GM19023 (cell line): ENCODE results near the gene ASIC2.

Source experiments
- ATAC-seq: cut with Tn5 transposase; IDR thresholded peaks from one replicate; pipeline ENCODE4 v1.9.1; 2021; ENCODE audit warnings: mild to moderate bottlenecking, moderate library complexity; ENCODE audit not compliant: unreplicated experiment

The ASIC2 gene

DNA sequence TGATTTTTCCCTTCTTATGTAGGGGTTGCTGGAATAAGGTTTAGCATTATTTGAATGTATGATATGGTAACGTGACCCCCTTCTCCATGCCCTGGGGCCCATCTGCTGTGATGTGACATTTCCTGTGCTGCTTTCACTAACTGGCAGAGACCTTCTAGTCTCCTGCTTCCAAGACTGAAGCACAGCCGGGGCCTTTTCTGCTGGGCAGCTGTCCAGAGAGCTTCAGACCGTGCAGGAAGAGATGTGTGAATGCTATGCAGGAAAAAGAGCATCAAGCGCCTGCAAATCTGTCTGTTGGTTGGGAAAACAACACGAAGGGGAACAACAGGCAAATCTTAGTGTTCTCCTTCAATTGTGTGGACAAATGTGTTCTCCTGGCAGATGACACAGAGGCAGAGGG is 173.0 kb downstream of the ASIC2 start:
- no peak for ATAC-seq

- ATAC-seq = no peak
Measured at GRCh38 chr17:33118391-33119075, 174.6 kb downstream of the ASIC2 start.

DNA sequence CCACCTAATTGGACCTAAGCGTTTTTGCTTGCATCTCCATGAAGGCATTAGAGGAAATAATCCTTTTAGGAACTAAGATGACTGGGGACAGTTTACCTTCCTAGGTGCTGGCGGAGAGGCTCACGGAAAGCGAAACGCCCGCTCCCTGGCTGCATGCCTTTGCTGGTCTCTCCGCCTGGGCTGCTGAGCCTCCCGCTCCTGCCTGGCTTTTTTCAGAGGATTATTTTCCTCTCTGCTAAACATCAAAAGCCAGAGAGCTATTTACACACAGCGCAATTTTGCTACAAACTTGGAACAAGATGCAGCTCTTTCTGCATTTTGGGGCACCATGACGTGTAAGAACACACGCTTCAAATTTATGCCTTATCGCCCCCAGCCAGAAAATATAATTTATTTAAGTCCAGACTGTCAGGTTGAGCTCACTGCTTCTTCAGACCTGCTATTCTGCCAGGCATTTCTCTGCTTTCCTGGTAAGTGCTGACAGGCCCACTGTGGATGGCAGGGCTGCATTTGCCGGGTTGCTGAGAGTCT is 177.0 kb downstream of the ASIC2 start:
- ATAC-seq = no peak

- ATAC-seq = no peak
Measured at GRCh38 chr17:33115366-33115765, 177.7 kb downstream of the ASIC2 start.

GRCh38 chr17:33113991-33114370 is 179.1 kb downstream of the ASIC2 start:
- no peak for ATAC-seq

DNA sequence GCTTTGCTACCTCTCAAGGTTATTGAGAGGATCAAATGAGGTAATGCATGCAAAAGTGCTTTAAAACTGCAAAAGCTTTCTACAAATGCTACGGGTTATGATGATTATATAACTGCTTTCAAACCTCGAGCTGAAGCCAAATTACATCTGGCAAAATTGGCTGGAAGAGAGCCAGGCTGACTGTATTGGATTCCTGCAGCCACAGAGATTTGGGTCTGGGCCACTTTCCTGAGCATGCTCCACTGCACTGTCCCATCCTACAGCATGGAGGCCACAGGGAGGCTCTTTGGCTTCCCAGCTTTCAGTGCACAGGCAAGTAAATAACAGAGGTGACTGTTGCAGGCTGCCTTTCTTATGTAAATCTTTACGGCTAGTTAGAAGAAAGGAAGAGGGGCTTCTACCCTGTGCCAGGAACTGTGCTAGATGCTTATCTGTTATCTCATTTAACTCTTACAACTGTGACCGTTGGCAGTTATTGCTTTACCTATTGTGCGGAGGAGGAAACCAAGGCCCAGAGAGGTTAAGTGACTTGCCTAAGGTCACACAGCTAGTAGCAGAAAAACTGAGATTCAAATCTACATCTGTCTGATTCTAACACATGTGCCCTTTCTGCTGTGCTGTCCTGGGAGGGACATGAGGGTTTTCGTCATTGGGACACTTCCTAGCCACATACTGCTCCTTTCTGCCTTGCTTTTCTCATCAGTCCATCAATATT is 179.7 kb downstream of the ASIC2 start:
- ATAC-seq = no peak

DNA sequence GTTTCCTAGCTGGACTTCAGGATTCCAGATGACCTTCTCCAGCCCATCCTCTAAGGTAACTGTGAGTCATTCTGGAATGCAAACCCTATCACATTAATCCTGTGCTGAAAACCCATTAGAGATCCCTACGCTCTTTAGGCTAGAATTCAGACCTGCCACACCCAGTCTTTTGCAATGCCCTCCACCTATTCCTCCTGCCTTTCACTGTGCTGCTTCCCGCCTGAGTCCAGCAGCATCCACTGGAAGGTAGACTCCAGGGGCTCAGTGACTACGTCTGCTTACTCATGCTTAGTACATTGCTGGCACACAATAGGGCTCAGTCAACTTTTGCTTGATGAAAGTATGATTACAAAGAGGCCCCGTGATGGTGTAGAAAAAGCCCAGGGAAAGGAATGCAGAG is 180.3 kb downstream of the ASIC2 start:
- no peak for ATAC-seq

- ATAC-seq = no peak
Measured at GRCh38 chr17:33109336-33110072, 183.6 kb downstream of the ASIC2 start.

DNA sequence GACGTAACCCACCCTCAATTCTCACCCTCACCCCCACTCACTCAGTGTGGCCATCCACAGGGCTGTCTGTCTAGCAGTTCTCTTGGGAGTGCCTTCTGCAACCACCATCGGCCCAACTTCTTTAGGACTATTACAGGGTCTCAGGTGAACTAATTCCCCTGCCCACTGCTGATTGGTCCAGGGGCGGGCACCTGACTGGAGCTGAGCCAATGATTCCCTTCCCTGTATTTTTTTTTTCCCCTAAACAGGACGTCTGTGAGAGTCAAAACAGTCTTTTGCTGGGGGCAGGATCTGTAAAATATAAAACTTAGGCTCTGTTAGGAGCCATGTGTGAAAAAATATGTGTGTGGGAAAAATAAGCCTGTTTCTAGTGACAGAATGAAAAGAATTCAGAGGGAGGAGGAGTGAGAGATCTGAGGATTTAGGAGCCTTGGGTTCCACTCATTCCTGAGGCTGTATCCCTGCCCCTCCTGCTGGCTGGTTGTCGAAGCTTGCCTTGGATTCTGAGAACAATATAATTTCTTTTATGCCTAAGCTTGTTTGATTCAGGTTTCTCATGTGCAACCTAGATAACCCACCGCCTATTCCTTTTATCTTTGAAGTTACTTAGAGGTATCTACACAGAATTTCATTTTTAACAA is 186.4 kb downstream of the ASIC2 start:
- ATAC-seq = no peak

DNA sequence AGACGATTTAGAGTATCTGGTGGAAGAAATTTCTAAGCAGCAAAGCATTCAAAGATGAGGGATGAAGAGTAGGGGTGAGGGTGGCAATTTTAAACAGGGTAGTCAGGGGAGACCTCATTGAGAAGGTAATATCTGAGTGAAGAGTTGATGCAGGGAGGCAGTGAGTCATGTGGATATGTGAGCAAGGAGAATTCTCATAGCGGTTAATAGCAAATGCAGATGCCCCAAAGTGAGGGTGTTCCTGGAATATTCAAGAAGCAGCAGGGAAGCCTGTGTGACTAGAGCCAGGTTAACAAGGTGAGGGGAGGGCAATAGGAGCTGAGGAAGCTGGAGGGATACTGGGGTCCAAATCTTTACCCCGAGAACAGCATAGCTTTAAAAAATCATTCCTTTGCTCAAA is 187.2 kb downstream of the ASIC2 start:
- no peak for ATAC-seq

- no peak for ATAC-seq
Measured at GRCh38 chr17:33099906-33100305, 193.2 kb downstream of the ASIC2 start.

DNA sequence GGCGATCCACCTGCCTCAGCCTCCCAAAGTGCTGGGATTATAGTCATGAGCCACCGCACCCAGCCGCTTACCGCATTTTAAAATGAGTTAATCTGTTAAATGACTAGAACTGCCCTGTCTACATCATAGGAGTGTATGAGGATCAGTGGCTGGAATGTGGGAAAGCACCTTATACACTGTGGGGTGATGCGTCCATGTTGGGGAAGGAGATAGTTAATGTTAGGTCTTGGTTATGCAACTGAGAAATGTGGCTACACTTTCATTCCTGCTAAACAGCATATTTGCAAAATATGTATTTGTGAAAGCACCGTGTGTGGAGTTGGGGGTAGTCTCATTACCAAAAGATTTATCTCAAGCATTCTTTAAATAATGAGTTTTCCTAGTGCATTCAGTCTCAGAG is 193.8 kb downstream of the ASIC2 start:
- no peak for ATAC-seq

DNA sequence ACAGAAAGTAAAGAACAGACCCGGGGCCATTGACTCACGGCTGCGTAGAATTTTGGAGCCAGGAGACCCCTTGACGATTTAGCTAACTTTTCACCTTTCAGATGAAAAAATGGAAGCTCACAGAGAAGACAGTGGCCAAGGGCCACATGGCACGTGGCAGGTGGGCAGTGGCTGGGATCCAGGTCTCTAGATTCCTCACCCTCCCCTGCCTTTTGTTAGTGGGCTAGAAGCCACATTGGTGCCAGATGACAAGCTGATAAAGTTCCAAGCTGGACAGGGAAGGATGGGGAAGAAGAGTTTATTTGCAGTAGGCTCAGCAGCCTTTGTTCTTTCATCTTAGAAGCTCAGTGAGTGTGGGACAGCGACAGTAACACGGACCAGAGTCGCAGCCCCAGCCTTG is 195.7 kb downstream of the ASIC2 start:
- no peak for ATAC-seq

GRCh38 chr17:33096161-33096560 is 196.9 kb downstream of the ASIC2 start:
- ATAC-seq = no peak

DNA sequence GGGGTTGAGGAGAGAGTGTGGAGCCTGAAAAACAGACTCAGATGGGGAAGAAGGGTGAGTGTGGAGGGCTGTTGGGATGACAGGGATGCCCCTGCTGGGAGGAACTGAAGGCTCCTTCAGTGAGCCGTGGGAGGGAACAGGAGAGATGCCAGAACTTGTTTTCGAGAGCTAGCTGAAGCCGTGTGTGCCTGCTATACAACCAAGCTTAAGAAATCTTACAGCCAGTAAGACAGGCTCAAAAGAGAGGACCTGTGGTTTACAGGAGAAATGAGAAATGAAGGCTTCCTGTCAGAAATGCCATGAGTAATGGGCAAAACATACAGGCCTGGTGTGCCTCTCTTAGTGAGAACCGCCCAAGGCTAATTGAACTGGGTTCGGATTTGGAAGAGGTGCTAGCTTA is 201.8 kb downstream of the ASIC2 start:
- ATAC-seq = no peak

GRCh38 chr17:33090806-33091205 is 202.3 kb downstream of the ASIC2 start:
- ATAC-seq = no peak

DNA sequence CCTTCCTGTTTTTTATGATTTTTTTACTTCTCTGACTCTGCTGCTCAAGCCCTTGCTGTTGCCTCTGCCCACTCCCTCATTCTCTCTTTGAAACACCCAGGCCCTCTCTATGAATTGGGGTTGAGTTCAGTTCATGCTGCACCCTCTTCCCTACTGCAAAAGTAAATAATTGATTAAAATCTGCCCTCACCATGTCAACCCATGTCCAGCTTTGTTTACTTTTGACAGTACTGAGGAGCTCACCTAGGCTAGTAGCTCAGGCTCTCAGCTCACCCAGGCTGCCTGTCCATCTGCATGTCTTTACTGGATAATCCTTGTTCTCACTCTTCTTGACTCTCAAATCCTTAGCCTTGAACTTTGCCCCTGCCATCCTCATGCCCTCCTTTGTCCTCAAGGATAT is 206.2 kb downstream of the ASIC2 start:
- ATAC-seq = no peak

- ATAC-seq = no peak
Measured at GRCh38 chr17:33086041-33086440, 207.1 kb downstream of the ASIC2 start.

DNA sequence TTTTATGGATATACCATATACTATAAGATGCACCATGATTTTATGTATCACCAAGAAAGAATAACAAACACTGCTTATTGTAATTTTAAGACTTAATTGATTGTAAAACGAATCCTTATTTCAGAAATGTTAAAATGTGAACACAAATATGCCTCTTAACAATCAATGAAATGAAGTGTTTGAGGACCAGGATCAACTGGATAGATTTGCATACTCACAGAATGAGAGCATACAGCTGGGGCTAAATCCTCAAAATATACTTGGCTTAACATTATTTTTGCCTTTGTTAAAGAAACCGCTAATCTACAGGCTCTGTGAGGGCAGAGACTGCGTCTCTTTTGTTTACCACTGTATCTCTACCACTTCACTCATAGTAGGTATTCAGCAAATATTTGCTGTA is 207.8 kb downstream of the ASIC2 start:
- ATAC-seq = no peak

- no peak for ATAC-seq
Measured at GRCh38 chr17:33084755-33085154, 208.3 kb downstream of the ASIC2 start.

DNA sequence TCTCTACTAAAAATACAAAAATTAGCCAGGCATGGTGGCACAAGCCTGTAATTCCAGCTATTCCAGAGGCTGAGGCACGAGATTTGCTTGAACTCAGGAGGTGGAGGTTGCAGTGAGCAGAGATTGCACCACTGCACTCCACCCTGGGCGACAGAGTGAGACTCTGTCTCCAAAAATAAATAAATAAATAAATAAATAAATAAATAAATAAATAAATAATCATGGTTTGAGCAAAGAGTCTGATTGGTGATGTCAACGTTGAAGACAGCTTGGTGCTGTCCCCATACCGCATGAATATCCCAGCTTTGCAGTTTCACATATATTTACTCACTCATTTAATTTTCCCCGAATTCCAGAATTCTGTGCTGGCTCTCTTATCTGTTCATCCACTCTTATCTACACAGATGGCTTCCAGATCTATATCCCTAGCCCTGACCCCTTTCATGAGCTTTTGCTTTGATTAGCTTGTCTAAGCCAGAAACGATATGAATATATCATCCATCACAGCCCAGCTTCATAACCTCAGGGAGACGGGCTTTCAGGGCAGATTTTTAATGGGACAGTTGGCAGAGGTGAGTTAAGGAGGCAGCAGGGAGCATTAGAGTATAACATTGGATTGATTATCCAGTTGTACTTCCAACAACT is 210.4 kb downstream of the ASIC2 start:
- ATAC-seq = no peak
